Endothelial cell of umbilical vein (primary cell): ENCODE results near the gene SLA2. TPM values are rescaled to one million over a fixed set of nuclear protein-coding genes. Genes with fewer than 3 reads are reported as not detected.

Source experiments
- BruUV-seq: library from RNA; stranded (reverse); fragments of 400-500 nt; replicated peaks from 2 replicates; lab custom pipeline; 2021; lab: Mats Ljungman, UMichigan
- CTCF ChIA-PET: fragments of 300-600, 350-600 bp; sonication (Branson Sonifier 250); formaldehyde crosslinking; loops from one replicate; lab custom pipeline; 2021; ENCODE audit warnings: antibody characterized with exemption, inconsistent platforms; lab: Charles Lee
- POLR2A ChIA-PET: fragments of 300-600, 350-600 bp; sonication (Branson Sonifier 250); formaldehyde crosslinking; loops from one replicate; lab custom pipeline; 2021; ENCODE audit warnings: antibody characterized with exemption, inconsistent platforms; lab: Charles Lee
- DNase-seq: peaks from one replicate; pipeline ENCODE4 v3.0.0-alpha.2; 2011; ENCODE audit warnings: low read depth, low spot score
- FAIRE-seq: peaks from 2 replicates; lab custom pipeline; 2011; peaks lifted over from hg19 to GRCh38; lab: Jason Lieb, UNC
- H2AFZ ChIP-seq: 2 replicates; pipeline ENCODE4 v1.6.0; 2012; ENCODE audit warnings: low read depth, low read length, control low read depth, inconsistent platforms
- H3K27ac ChIP-seq: 2 replicates; pipeline ENCODE4 v1.5.1; 2011; ENCODE audit warnings: low read depth, mild to moderate bottlenecking, control low read depth, low read length, moderate library complexity; ENCODE audit not compliant: insufficient read depth
- H3K27me3 ChIP-seq, 2 experiments: 2 replicates each; pipeline versions ENCODE4 v1.6.0 to v1.6.1; 2011; ENCODE audit warnings: low read length in 2 of 2, mixed read lengths in 1 of 2; ENCODE audit not compliant: control insufficient read depth in 2 of 2, insufficient read depth in 2 of 2
- H3K36me3 ChIP-seq, 2 experiments: 2 replicates in 1 of 2; 3 replicates in 1 of 2; pipeline ENCODE4 v1.5.1; 2011; ENCODE audit warnings: low read length in 2 of 2, mild to moderate bottlenecking in 1 of 2, moderate library complexity in 1 of 2; ENCODE audit not compliant: control insufficient read depth in 2 of 2, insufficient read depth in 2 of 2; ENCODE audit errors: extremely low read depth in 1 of 2
- H3K4me1 ChIP-seq: 3 replicates; pipeline ENCODE4 v1.5.1; 2011; ENCODE audit warnings: mild to moderate bottlenecking, low read length; ENCODE audit not compliant: control insufficient read depth, insufficient read depth; ENCODE audit errors: extremely low read depth
- H3K4me2 ChIP-seq: 2 replicates; pipeline ENCODE4 v1.6.1; 2011; ENCODE audit warnings: low read length, control low read depth, mixed read lengths; ENCODE audit not compliant: insufficient read depth
- H3K4me3 ChIP-seq, 3 experiments: fragments of 200-600 bp in 1 of 3; sonication (generic), shearing (Covaris generic) in 1 of 3; replicated peaks in 1 of 3; 2 replicates each; pipeline ENCODE4 v1.5.1; 2011 to 2016; ENCODE audit warnings: control low read depth in 3 of 3, low read length in 3 of 3, mild to moderate bottlenecking in 2 of 3, inconsistent platforms in 1 of 3, low read depth in 1 of 3, moderate library complexity in 1 of 3; ENCODE audit not compliant: insufficient read depth in 1 of 3
- H3K79me2 ChIP-seq: 2 replicates; pipeline ENCODE4 v1.6.0; 2012; ENCODE audit warnings: low read length, inconsistent platforms; ENCODE audit not compliant: control insufficient read depth, insufficient read depth
- H3K9ac ChIP-seq: replicated peaks from 2 replicates; pipeline ENCODE3; 2011; ENCODE audit warnings: low read length, control low read depth; ENCODE audit not compliant: insufficient read depth; ENCODE audit errors: extremely low read depth
- H3K9me1 ChIP-seq: replicated peaks from 3 replicates; pipeline ENCODE4 v1.6.0; 2011; ENCODE audit warnings: mild to moderate bottlenecking, low read length; ENCODE audit not compliant: control insufficient read depth, insufficient read depth; ENCODE audit errors: extremely low read depth
- H3K9me3 ChIP-seq: replicated peaks from 2 replicates; pipeline ENCODE4 v1.5.1; 2012; ENCODE audit warnings: low read length, inconsistent platforms; ENCODE audit not compliant: control insufficient read depth, insufficient read depth
- H4K20me1 ChIP-seq: replicated peaks from 2 replicates; pipeline ENCODE3; 2011; ENCODE audit warnings: mild to moderate bottlenecking, low read length; ENCODE audit not compliant: control insufficient read depth, insufficient read depth; ENCODE audit errors: extremely low read depth
- CTCF ChIP-seq, 2 donors: IDR thresholded peaks; 1 replicate in 1 of 2; 2 replicates in 1 of 2; pipeline ENCODE4 v1.5.1; 2011; ENCODE audit warnings: low read length in 2 of 2, mild to moderate bottlenecking in 2 of 2, moderate library complexity in 2 of 2, control low read depth in 1 of 2, inconsistent platforms in 1 of 2, low read depth in 1 of 2; ENCODE audit not compliant: insufficient read depth in 1 of 2; ENCODE audit errors: extremely low read depth in 1 of 2
- EZH2 ChIP-seq: IDR thresholded peaks from 2 replicates; pipeline ENCODE4 v1.6.1; 2012; ENCODE audit warnings: borderline replicate concordance, low read depth, mild to moderate bottlenecking, moderate library complexity, low read length, inconsistent platforms; ENCODE audit not compliant: severe bottlenecking
- FOS ChIP-seq: IDR thresholded peaks from 2 replicates; pipeline ENCODE4 v1.6.1; 2011; ENCODE audit warnings: mild to moderate bottlenecking, low read length, moderate library complexity, borderline replicate concordance; ENCODE audit not compliant: insufficient read depth
- GATA2 ChIP-seq: IDR thresholded peaks from 2 replicates; pipeline ENCODE4 v1.7.0; 2011; ENCODE audit warnings: low read depth, mild to moderate bottlenecking, moderate library complexity, mixed read lengths, low read length; ENCODE audit not compliant: insufficient read length, insufficient read depth
- JUN ChIP-seq: IDR thresholded peaks from 2 replicates; pipeline ENCODE4 v1.6.1; 2011; ENCODE audit warnings: borderline replicate concordance, low read depth; ENCODE audit not compliant: insufficient read length, insufficient read depth
- MAX ChIP-seq: IDR thresholded peaks from 2 replicates; pipeline ENCODE4 v1.6.1; 2011; ENCODE audit not compliant: insufficient read depth, insufficient read length
- MYC ChIP-seq: IDR thresholded peaks from one replicate; pipeline ENCODE4 v1.6.1; 2011; ENCODE audit warnings: mild to moderate bottlenecking, low read depth, low read length
- POLR2A ChIP-seq: IDR thresholded peaks from 2 replicates; pipeline ENCODE4 v1.6.1; 2012; ENCODE audit warnings: low read depth, mild to moderate bottlenecking, control low read depth, low read length
- POLR2AphosphoS5 ChIP-seq: IDR thresholded peaks from 2 replicates; pipeline ENCODE4 v1.6.1; 2012; ENCODE audit warnings: low read depth, mild to moderate bottlenecking, control low read depth, low read length, moderate library complexity; ENCODE audit not compliant: insufficient read depth
- dilution Hi-C: fragments of 300-500 bp; cut with MboI; formaldehyde crosslinking; loops from one replicate; pipeline ENCODE4 v1.15.0; 2019; ENCODE audit warnings: low sequenced_read_pairs; ENCODE audit not compliant: extremely low pct_ligation_motif_present
- intact Hi-C: fragments of 100-400 bp; cut with micrococcal nuclease; formaldehyde crosslinking; loops from one replicate; pipeline ENCODE4 v1.10.0; 2022
- polyA plus RNA-seq, 4 experiments: library from polyadenylated mRNA; depleted of rRNA in 3 of 4; stranded (reverse) in 3 of 4; unstranded in 1 of 4; fragments of >200 nt; gene quantifications; 2 replicates each; pipeline versions ENCODE4 v1.2.1 to v1.2.3, GENCODE V29; 2011 to 2012; ENCODE audit warnings: missing spikeins in 1 of 4
- total RNA-seq: library from RNA; stranded (reverse); gene quantifications from 2 replicates; pipeline ENCODE4 v1.2.3, GENCODE V29; 2021

Gene SLA2
- total and polyA plus RNA-seq, 2 donors (not counting 3 experiments of a cell fraction or from before 2014, with no cell fraction given) = not detected

DNA sequence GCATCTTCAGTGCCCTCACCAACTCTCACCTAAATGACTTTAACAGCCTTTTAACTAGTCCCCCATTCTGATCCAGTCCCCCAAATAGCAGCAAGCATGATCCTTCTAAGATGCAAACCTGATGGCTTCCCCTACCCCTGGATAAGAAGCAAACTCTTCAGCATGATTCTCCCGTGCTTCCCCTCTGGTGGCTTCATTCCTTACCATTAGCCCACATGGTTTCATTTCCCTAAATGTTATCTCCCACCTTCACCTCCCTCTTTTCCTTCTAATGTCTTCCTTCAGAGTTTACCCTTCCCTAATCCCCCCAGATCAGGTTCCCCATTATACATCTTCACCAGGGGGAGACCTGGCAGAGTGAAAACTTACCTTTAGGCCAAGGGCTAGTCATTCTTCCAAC lies 44.5 kb downstream of the SLA2 start:
- Histone ChIP-seq H3K9me3 (no peaks in the 10 kb centered on the region), H2AFZ (no peak overlapping the region), H3K9me1 (no peaks in the 10 kb centered on the region), H3K27me3 (peaks cover 0 to 2% of the 10 kb centered on the region in 2 experiments), H3K36me3 (no peaks in the 10 kb centered on the region), H4K20me1 (no peaks in the 10 kb centered on the region), H3K79me2 (peaks cover 9% of the 10 kb centered on the region), H3K4me3 (no peak overlapping the region), H3K4me2 (no peak overlapping the region), H3K27ac (no peak overlapping the region), H3K9ac (no peak overlapping the region), H3K4me1 (peaks cover 5% of the 10 kb centered on the region)
- POLR2A ChIA-PET = no interaction called here
- DNase-seq (no peak), FAIRE-seq (no peak)
- TF ChIP-seq MAX = no peak
- TF ChIP-seq POLR2A = no peak
- TF ChIP-seq CTCF (IDR thresholded peaks at IDR 0.05; ENCODE audit: extremely low read depth in 1 of 2, insufficient read depth in 1 of 2, low read depth in 1 of 2, low read length in 2 of 2) = no peak
- no peak for TF ChIP-seq POLR2AphosphoS5
- TF ChIP-seq EZH2 = no peak
- TF ChIP-seq MYC = no peak
- no peak for TF ChIP-seq GATA2
- no peak for TF ChIP-seq JUN
- no peak for TF ChIP-seq FOS
- intact Hi-C loops (no loop called here), dilution Hi-C loops (no loop called here)
- no TSS peak for BruUV-seq
- CTCF ChIA-PET = interaction anchor here (1.1 to 1.2 kb wide), 2 partner anchors 11 to 44 kb away, joined by 3 to 4 read pairs; no protein-coding TSS in a partner anchor
